ENCODE results near the gene CLPX. TPM values are rescaled to one million over a fixed set of nuclear protein-coding genes. Genes with fewer than 3 reads are reported as not detected.
"Not testable (repeated sequence)": the region's sequence is repeated elsewhere in the genome, so short reads cannot be mapped to it uniquely, and the experiment has no call there.

The CLPX gene
- total RNA-seq, 1 donor from 2014 or later: 48.4 TPM

DNA sequence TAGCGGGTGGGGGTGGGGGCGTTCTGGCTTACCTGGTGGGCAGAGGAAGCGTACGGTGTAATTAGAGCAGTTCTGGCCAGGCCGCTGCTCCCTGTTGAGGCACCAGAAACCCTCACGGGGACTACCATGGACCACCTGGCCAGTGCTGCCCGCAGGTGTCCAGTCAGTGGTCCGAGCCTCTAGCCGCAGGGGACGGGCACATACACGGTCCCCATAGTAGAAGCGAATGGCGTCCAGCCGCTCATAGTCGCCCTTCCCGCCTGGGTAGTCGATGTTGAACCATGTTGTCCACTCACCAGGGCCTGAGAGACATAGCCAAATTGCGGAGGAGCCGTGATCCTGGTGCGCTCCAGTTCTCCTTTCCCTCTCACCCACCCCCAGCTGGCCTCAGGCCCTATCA lies 21.6 kb upstream of the CLPX start:
- no peak for DNase-seq (ENCODE audit: low spot score)

GRCh38 chr15:65204931-65205660 lies 20.0 kb upstream of the CLPX start:
- DNase-seq (ENCODE audit: low spot score): no peak

DNA sequence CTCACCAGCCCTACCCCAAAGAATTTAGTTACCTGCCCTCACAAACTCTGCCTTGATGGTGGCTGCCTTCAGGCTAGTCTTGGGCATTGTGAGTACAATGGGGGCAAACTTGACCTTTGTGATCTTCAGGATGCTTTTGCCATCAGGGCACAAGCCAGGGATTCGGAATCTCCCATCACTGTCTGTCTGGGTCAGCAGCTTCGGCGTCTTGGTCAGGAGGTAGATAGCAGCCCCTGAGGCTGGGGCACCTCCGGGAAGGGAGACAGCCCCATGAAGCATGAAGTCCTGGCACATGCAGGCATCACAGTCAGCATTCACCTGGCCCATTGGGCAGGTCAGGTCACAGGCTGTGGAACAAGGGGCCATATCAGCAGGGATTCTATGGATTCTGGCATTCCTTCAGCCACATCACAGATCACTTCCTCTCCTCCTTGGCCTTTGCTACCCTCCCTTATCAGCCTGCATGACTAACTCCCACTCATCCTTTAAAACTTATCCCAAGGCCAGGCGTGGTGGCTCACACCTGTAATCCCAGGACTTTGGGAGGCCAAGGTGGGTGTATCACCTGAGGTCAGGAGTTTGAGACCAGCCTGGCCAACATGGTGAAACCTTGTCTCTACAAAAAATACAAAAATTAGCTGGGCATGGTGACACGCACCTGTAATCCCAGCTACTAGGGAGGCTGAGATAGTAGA lies 19.2 kb upstream of the CLPX start:
- DNase-seq (ENCODE audit: low spot score): no peak

- no peak for DNase-seq (ENCODE audit: low spot score)
Observed at GRCh38 chr15:65201918-65202317, 16.8 kb upstream of the CLPX start.

DNA sequence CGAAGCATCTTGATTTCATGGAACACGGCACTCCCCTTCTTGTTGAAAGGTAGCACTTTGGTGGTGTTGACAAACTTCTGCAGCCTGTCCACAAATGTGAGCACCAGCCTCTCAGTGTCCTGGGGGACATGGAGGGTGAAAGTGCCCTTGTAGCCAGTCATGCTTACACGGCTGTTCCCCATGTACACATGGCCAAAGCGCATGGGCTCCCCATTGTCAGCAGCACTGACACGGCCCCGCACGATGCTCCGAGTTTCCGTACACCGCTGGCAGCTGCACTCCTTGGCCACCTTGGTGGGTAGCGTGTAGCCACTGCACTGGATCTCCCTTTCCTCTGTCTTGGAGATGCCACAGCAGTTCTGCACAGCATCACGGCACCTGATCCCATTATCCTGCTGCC lies 13.4 kb upstream of the CLPX start:
- no peak for DNase-seq (ENCODE audit: low spot score)

- DNase-seq (ENCODE audit: low spot score): no peak
Observed at GRCh38 chr15:65197337-65197645, 12.1 kb upstream of the CLPX start.

GRCh38 chr15:65196637-65197336 lies 11.6 kb upstream of the CLPX start:
- no peak for DNase-seq (ENCODE audit: low spot score)

DNA sequence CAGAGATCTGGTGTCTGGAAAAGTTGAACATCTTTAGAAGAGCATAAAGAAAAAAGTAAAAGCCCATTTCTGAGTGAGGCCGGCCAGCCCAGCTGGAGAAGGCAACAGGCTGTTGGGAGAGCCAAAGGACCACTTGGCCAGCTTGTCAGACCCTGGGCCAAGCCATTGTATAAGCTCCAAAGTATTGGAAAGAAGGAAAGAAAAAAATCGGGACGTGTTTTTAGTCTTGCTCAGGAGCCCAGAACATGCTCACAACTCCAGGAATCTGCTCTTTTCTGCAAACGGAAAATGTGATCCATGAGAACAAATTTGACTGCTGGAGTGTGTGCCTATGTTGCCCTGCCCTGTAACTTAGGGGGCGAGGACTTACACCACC lies 10.4 kb upstream of the CLPX start:
- no peak for DNase-seq (ENCODE audit: low spot score)

- no peak for DNase-seq (ENCODE audit: low spot score)
Observed at GRCh38 chr15:65194826-65195547, 9.8 kb upstream of the CLPX start.

GRCh38 chr15:65192016-65192415 lies 6.9 kb upstream of the CLPX start:
- no peak for DNase-seq (ENCODE audit: low spot score)

DNA sequence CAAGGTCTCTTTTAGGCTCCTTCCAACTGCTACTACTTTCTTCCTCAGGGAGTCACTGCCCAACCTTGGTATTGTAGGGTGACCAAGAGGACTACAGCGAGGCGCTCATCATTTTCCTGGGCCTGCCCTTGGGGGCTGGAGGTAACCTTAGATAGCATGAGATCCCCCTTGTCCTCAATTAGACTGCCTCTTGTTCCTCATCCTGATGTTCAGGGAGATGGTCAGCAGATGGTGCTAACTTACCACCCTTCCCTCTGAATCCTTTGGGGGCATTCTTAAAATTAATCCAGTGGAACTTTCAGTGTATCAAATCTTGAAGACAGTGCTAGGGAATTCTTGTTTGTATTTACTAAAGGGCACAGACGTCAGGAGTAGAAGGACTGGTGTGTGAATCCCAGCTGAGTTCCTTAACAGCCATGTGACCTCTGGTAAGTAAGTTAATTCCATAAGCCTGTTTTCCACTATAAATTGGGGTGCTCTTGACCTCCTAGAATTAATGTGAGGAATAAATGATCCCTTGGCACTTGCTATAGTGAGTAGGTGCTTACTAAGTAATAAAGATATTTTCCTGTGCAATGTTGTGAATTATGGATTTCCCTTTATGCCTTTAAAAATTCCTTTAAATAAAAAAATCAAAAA lies 4.1 kb upstream of the CLPX start:
- DNase-seq (ENCODE audit: low spot score): peak; percentile 70

GRCh38 chr15:65188472-65188871 lies 3.3 kb upstream of the CLPX start:
- not testable (repeated sequence) for DNase-seq (ENCODE audit: low spot score)

DNA sequence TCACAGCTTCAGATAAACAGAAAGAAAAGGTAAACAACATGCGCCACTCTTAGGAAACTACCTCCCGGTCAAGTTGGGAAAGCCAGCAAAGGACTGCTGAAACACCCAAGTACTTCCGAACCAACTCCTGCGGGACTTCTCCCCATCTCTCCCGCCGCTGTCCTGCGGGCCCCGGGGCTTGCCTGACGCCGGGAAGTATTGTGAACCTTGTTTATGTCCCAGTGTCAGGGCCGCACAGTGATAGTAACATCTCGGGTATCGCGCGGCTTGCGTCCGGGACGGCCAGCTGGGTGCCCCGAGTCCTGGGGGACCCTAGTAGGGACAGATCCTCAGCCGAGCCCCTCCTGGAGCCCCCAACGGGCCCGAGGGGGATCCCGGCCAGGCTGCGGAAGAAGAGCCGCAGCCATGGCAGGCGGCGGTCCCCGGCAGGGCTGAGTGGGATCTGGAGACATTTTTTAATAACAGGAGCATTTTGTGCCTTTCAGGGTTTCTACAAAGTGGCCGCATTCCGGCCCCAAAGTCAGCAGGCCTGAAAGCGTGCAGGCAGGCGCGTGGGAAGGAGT lies 756 bp downstream of the CLPX start:
- DNase-seq (ENCODE audit: low spot score): peak; percentile 57

DNA sequence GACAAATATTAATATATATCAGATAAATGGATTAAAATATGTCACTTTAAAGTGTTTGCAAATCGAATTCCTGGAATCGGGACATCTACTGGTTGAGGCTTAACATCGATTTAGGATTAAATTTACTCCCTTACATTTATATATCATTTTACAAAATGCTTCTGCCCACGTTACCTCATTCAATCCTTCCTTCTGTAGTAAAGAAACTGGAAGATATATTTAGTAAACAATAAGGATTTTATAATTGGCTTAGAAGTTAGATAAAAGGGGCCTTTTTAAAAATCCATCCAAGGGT lies 1.3 kb downstream of the CLPX start:
- no peak for DNase-seq (ENCODE audit: low spot score)

- DNase-seq (ENCODE audit: low spot score): no peak
Observed at GRCh38 chr15:65182538-65182937, 2.6 kb downstream of the CLPX start.

DNA sequence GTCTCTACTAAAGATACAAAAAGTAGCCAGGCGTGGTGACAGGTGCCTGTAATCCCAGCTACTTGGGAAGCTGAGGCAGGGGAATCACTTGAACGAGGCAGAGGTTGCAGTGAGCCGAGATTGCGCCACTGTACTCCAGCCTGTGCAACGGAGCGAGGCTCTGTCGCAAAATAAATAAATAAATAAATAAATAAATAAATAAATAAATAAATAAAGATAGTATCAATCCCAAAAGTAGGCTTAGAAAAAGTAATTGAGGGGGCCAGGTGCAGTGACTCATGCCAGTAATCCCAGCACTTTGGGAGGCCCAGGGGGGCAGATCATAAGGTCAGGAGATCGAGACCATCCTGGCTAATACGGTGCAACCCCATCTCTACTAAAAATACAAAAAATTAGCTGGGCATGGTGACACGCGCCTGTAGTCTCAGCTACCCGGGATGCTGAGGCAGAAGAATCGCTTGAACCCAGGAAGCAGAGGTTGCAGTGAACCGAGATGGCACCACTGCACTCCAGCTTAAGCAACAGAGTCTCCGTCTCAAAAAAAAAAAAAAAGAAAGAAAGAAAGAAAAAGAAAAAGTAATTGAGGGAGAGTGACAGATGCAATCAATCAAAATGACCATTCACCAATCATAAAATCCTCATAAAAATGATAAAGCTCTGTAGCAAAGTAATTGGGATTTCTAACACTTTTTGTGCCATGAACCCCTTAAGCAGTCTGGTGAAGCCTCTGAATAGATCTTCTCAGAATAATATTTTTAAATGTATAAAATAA lies 3.4 kb downstream of the CLPX start:
- DNase-seq (ENCODE audit: low spot score): not testable (repeated sequence)

DNA sequence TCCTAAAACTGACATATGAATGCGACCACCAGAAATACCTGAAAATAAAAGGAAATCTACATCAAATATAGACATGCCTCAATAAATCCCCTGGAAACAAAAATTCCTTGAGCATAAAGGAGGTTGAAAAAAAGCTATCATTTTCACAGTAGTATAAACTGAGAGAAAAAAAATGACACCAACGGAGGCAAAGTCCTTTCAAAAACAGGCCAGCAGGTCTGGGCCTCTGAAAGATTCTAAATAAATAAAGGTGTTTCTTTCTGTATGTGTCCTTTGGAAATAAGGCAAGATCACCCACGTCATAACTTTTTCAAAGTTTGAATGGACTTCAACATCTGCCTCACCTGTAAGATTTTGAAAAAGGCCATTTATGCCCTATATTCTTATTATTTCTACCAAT lies 5.0 kb downstream of the CLPX start:
- no peak for DNase-seq (ENCODE audit: low spot score)

DNA sequence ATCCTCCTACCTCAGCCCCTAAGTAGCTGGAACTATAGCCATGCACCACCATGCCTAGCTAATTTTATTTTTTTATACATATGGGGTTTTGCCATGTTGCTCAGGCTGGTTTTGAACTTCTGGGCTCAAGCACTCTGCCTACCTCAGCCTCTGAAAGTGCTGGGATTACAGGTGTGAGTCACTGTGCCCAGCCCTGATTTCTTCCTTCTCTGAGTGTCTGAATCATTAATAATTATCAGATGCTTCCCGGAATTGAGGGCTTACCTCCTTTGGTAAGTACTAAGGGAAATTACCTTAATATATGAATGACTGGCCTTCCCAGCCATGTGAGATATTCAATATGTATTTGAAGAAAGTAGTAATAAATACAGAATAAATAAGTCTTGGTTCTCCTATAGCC lies 7.2 kb downstream of the CLPX start:
- DNase-seq (ENCODE audit: low spot score): no peak

GRCh38 chr15:65176056-65176455 lies 9.1 kb downstream of the CLPX start:
- no peak for DNase-seq (ENCODE audit: low spot score)

DNA sequence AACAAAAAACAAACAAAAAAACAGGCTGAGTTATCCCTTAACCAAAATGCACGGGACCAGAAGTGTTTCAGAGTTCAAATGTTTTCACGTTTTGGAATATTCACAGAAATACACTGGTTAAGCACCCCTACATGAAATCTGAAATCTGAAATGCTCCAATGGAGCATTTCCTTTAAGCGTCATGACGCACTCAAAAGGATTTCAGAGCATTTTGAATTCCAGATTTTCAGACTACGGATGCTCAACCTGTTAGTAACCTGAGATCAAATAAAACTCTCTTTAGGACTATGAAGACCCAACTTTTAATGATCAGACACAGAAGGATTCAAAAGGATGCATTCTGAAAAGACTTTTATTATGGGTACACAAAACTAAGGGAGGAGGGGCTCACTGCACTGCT lies 9.6 kb downstream of the CLPX start:
- no peak for DNase-seq (ENCODE audit: low spot score)

DNA sequence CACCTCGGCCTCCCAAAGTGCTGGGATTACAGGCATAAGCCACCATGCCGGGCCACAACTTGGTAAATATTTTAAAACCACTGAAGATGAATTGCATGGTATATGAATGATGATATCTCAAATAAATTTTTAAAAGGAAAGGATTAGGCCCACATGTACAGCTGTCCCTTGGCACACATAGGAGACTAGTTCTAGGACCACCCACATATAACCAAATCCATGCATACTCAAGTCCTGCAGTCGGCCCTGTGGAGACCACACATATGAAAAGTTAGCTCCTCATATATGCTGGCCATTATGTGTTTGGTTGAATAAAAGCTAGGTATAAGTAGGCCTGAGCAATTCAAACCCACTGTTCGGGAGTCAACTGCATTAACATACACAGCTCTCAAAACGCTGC lies 10.6 kb downstream of the CLPX start:
- no peak for DNase-seq (ENCODE audit: low spot score)

All from umbilical cord (tissue), 2 donors.